Measurements from ENCODE around the gene PTPRG.

DNA sequence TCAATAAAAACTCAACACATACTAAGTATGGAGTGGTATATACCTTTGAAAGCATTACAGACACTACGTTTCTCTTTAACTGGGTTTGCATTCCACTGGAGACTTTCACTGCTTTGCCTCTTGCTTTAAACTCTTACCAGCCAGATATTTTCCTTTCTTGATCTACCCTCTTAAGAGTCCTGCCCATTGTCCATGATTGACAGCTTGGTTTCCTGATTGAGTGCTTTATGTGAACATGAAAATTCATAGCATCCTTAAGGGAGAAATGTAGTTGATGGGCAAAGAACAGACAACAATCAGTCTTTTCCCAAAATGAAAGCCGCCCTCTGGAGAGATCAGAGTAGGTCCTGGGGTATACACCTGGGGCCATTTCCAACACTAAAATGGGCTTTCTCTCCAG, 78.6 kb downstream of the PTPRG start:
- TF ChIP-seq, protein P1, sequence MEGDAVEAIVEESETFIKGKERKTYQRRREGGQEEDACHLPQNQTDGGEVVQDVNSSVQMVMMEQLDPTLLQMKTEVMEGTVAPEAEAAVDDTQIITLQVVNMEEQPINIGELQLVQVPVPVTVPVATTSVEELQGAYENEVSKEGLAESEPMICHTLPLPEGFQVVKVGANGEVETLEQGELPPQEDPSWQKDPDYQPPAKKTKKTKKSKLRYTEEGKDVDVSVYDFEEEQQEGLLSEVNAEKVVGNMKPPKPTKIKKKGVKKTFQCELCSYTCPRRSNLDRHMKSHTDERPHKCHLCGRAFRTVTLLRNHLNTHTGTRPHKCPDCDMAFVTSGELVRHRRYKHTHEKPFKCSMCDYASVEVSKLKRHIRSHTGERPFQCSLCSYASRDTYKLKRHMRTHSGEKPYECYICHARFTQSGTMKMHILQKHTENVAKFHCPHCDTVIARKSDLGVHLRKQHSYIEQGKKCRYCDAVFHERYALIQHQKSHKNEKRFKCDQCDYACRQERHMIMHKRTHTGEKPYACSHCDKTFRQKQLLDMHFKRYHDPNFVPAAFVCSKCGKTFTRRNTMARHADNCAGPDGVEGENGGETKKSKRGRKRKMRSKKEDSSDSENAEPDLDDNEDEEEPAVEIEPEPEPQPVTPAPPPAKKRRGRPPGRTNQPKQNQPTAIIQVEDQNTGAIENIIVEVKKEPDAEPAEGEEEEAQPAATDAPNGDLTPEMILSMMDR (conservative IDR thresholded peaks at IDR 0.05 in 1 of 2, IDR thresholded peaks at IDR 0.05 in 1 of 2; ENCODE audit: low read depth in 1 of 2, low read length in 2 of 2): no peak
- no peak for TF ChIP-seq EZH2 (IDR thresholded peaks at IDR 0.05; ENCODE audit: low read length, missing control alignments)
